Neural cell (in vitro differentiated cells): Measurements from ENCODE around the gene SPSB3. TPM values are rescaled to one million over a fixed set of nuclear protein-coding genes. Genes with fewer than 3 reads are reported as not detected.

Source experiments
- H2AFZ ChIP-seq: fragments of 200-600, 300-800 bp; sonication (generic), shearing (Covaris generic); 2 replicates; pipeline ENCODE4 v1.6.0; 2014; ENCODE audit warnings: low read depth, mild to moderate bottlenecking, antibody characterized with exemption, low read length, moderate library complexity
- H3F3A ChIP-seq: fragments of 200-600 bp; shearing (Covaris generic); 2 replicates; pipeline ENCODE4 v1.6.1; 2016; ENCODE audit warnings: mild to moderate bottlenecking, moderate library complexity, mixed read lengths, antibody characterized with exemption, low read length; ENCODE audit not compliant: insufficient read depth, poor library complexity, severe bottlenecking
- H3K27ac ChIP-seq: fragments of 200-600, 300-800 bp; sonication (generic), shearing (Covaris generic); 2 replicates; pipeline ENCODE4 v1.5.1; 2014; ENCODE audit warnings: mild to moderate bottlenecking, low read length, moderate library complexity
- H3K27me3 ChIP-seq: fragments of 300-800, 200-600 bp; sonication (generic), shearing (Covaris generic); 2 replicates; pipeline ENCODE4 v1.6.0; 2014; ENCODE audit warnings: mild to moderate bottlenecking, low read depth, low read length, moderate library complexity; ENCODE audit not compliant: insufficient read depth
- H3K36me3 ChIP-seq: fragments of 300-800, 200-600 bp; sonication (generic), shearing (Covaris generic); 2 replicates; pipeline ENCODE4 v1.5.1; 2014; ENCODE audit warnings: mild to moderate bottlenecking, antibody characterized with exemption, low read length, moderate library complexity; ENCODE audit not compliant: insufficient read depth
- H3K4me2 ChIP-seq: fragments of 300-800, 200-600 bp; sonication (generic), shearing (Covaris generic); 2 replicates; pipeline ENCODE4 v1.6.0; 2014; ENCODE audit warnings: mild to moderate bottlenecking, low read length
- H3K4me3 ChIP-seq: fragments of 300-800, 200-600 bp; sonication (generic), shearing (Covaris generic); 2 replicates; pipeline ENCODE4 v1.5.1; 2014; ENCODE audit warnings: mild to moderate bottlenecking, low read length, moderate library complexity
- H3K79me2 ChIP-seq: fragments of 200-600 bp; shearing (Covaris generic); replicated peaks from 2 replicates; pipeline ENCODE4 v1.6.0; 2014; ENCODE audit warnings: mild to moderate bottlenecking, low read length, moderate library complexity; ENCODE audit not compliant: insufficient read depth
- H3K9ac ChIP-seq: fragments of 300-800, 200-600 bp; sonication (generic), shearing (Covaris generic); 2 replicates; pipeline ENCODE4 v1.6.1; 2016; ENCODE audit warnings: mild to moderate bottlenecking, low read length, mixed read lengths
- H3K9me2 ChIP-seq: fragments of 200-600 bp; shearing (Covaris generic); 2 replicates; pipeline ENCODE4 v1.6.1; 2016; ENCODE audit warnings: mild to moderate bottlenecking, low read length, mixed read lengths; ENCODE audit not compliant: insufficient read depth
- H3K9me3 ChIP-seq: fragments of 200-600, 300-800 bp; sonication (generic), shearing (Covaris generic); 2 replicates; pipeline ENCODE4 v1.6.1; 2016; ENCODE audit warnings: mild to moderate bottlenecking, mixed run types, low read length, moderate library complexity, mixed read lengths
- H4K20me1 ChIP-seq: fragments of 200-600 bp; shearing (Covaris generic); 2 replicates; pipeline ENCODE4 v1.6.1; 2016; ENCODE audit warnings: mild to moderate bottlenecking, mixed run types; ENCODE audit not compliant: insufficient read depth
- EP300 ChIP-seq: fragments of 450-650 bp; conservative IDR thresholded peaks from 2 replicates; pipeline ENCODE4 v1.6.1; 2014; ENCODE audit warnings: antibody characterized with exemption, mild to moderate bottlenecking, moderate library complexity; ENCODE audit not compliant: poor library complexity, severe bottlenecking
- EZH2 ChIP-seq: fragments of 200-600, 300-800 bp; shearing (Covaris generic), sonication (generic); IDR thresholded peaks from 2 replicates; pipeline ENCODE4 v1.6.1; 2014; ENCODE audit warnings: antibody characterized with exemption, low read length, borderline replicate concordance, mild to moderate bottlenecking; ENCODE audit not compliant: insufficient read depth, poor library complexity, severe bottlenecking
- MXI1 ChIP-seq: fragments of 450-650 bp; conservative IDR thresholded peaks from 2 replicates; pipeline ENCODE4 v1.6.1; 2014; ENCODE audit warnings: antibody characterized with exemption, mild to moderate bottlenecking; ENCODE audit not compliant: poor library complexity, severe bottlenecking
- POLR2AphosphoS5 ChIP-seq: IDR thresholded peaks from 2 replicates; pipeline ENCODE4 v1.6.1; 2012
- RAD21 ChIP-seq: fragments of 450-650 bp; conservative IDR thresholded peaks from 2 replicates; pipeline ENCODE4 v1.6.1; 2014; ENCODE audit warnings: antibody characterized with exemption, mild to moderate bottlenecking, moderate library complexity
- SMC3 ChIP-seq: fragments of 450-650 bp; conservative IDR thresholded peaks from 2 replicates; pipeline ENCODE4 v1.6.1; 2014; ENCODE audit warnings: antibody characterized with exemption, mild to moderate bottlenecking, moderate library complexity; ENCODE audit not compliant: poor library complexity
- TAF1 ChIP-seq: IDR thresholded peaks from 2 replicates; pipeline ENCODE4 v1.6.1; 2012; ENCODE audit warnings: low read depth
- polyA plus RNA-seq: library from polyadenylated mRNA; depleted of rRNA; stranded (reverse); fragments of >200 nt; gene quantifications from 2 replicates; pipeline ENCODE4 v1.2.3, GENCODE V29; 2014
- TF ChIP-seq, protein P1 (sequence below): IDR thresholded peaks from 2 replicates; pipeline ENCODE4 v1.6.1; 2012; ENCODE audit warnings: borderline replicate concordance
- TF ChIP-seq, protein P2 (sequence below): fragments of 450-650 bp; IDR thresholded peaks from 2 replicates; pipeline ENCODE4 v1.5.1; 2014; ENCODE audit warnings: antibody characterized with exemption, mild to moderate bottlenecking, moderate library complexity; ENCODE audit not compliant: poor library complexity, severe bottlenecking

The SPSB3 gene
- polyA plus RNA-seq, 1 donor from 2014 or later: 315 TPM

DNA sequence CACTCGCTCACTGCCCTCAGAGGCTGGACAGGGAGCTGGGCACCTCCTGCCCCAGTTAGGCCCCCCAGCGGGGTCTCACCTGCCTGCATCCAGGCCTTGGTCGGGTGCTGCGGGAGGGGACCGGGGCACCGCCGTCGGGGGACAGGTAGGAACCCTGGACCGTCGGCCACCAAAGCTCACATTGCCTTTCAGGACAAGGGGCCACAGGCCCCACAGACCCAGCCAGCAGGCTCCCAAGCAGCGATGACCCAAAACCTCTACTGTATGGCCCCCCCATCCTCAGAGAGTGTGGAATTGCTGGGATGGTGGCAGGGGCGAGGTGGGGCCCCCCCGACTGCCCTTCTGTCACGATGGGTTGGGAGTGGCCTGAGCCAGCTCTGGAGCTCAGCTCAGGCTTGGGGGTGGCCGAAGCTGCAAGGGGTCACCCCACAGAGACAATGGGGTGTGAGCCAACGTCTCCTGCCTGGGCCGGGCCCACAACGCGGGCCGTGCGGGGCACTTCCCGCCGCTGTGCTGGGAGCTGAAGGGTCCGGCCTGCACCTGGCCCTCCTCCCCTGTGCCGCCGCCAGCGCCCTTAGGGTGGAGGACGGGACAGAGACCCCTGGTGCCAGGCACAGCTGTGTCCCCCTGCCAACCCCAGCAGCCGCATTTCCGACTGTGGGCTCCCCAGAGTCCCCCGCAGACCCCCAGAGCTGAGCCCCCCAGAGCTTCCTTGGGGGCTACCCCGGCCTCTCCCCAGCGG is 10.6 kb upstream of the SPSB3 start:
- no peak overlapping the region for H3K4me3 ChIP-seq
- H3K79me2 ChIP-seq: no peaks in the 10 kb centered on the region
- no peak overlapping the region for H3K4me2 ChIP-seq
- H3F3A ChIP-seq: no peaks in the 10 kb centered on the region
- no peaks in the 10 kb centered on the region for H3K9me3 ChIP-seq
- H3K36me3 ChIP-seq: no peaks in the 10 kb centered on the region
- H3K27me3 ChIP-seq: no peaks in the 10 kb centered on the region
- TF ChIP-seq SMC3 (no peak), EZH2 (no peak), MXI1 (no peak), TAF1 (no peak)
- TF ChIP-seq, protein P1, sequence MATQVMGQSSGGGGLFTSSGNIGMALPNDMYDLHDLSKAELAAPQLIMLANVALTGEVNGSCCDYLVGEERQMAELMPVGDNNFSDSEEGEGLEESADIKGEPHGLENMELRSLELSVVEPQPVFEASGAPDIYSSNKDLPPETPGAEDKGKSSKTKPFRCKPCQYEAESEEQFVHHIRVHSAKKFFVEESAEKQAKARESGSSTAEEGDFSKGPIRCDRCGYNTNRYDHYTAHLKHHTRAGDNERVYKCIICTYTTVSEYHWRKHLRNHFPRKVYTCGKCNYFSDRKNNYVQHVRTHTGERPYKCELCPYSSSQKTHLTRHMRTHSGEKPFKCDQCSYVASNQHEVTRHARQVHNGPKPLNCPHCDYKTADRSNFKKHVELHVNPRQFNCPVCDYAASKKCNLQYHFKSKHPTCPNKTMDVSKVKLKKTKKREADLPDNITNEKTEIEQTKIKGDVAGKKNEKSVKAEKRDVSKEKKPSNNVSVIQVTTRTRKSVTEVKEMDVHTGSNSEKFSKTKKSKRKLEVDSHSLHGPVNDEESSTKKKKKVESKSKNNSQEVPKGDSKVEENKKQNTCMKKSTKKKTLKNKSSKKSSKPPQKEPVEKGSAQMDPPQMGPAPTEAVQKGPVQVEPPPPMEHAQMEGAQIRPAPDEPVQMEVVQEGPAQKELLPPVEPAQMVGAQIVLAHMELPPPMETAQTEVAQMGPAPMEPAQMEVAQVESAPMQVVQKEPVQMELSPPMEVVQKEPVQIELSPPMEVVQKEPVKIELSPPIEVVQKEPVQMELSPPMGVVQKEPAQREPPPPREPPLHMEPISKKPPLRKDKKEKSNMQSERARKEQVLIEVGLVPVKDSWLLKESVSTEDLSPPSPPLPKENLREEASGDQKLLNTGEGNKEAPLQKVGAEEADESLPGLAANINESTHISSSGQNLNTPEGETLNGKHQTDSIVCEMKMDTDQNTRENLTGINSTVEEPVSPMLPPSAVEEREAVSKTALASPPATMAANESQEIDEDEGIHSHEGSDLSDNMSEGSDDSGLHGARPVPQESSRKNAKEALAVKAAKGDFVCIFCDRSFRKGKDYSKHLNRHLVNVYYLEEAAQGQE: no peak
- H3K9me2 ChIP-seq: no peaks in the 10 kb centered on the region
- no peak overlapping the region for H2AFZ ChIP-seq
- no peak overlapping the region for H3K27ac ChIP-seq
- H4K20me1 ChIP-seq: no peaks in the 10 kb centered on the region
- H3K9ac ChIP-seq: no peak overlapping the region

DNA sequence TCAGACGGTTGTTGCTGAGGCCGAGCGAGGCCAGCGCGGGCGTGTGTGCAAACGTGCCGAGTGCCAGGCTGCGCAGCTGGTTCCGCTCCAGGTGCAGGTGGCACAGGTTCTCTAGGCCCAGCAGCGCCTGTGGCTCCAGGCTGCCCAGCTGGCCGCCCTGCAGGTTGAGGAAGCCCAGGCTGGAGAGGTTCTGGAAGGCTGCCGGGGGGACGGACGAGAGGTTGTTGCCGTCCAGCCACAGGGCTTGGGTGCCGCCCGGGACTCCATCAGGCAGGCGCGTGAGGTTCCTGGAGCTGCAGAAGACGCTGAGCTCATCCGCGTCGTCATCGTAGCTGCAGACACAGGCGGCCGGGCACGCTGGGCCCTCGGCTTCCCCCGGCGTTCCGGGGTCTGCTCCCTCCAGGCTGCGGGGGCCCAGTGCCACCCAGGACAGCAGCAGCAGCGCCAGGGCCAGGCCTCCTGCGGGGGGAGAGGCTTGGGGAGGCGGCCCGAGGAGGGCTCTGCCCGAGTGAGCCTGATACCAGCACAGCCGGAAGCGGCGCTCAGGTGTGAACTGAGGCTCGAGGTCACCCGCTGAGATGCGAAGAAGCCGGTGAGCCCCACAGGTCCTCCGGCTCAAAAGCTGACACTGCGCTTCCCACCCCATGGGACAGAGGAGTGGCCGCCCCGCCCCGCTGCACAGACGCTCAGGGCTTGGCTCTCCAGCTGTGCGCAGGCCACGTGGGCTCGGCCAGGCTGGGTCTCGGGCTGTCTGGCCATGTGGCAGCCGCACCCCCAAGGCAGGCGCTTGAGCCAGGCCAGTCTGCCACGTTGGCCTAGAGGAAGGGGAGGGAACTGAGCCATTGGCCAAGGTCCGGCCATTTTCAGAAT is 9.8 kb upstream of the SPSB3 start:
- Histone ChIP-seq H3F3A (no peaks in the 10 kb centered on the region), H3K27me3 (no peaks in the 10 kb centered on the region), H3K9me3 (no peaks in the 10 kb centered on the region), H3K4me2 (no peak overlapping the region), H3K4me3 (no peak overlapping the region), H3K9me2 (no peaks in the 10 kb centered on the region), H2AFZ (no peak overlapping the region), H4K20me1 (no peaks in the 10 kb centered on the region), H3K79me2 (no peaks in the 10 kb centered on the region), H3K27ac (no peak overlapping the region), H3K36me3 (no peaks in the 10 kb centered on the region), H3K9ac (no peak overlapping the region)
- no peak for TF ChIP-seq TAF1

DNA sequence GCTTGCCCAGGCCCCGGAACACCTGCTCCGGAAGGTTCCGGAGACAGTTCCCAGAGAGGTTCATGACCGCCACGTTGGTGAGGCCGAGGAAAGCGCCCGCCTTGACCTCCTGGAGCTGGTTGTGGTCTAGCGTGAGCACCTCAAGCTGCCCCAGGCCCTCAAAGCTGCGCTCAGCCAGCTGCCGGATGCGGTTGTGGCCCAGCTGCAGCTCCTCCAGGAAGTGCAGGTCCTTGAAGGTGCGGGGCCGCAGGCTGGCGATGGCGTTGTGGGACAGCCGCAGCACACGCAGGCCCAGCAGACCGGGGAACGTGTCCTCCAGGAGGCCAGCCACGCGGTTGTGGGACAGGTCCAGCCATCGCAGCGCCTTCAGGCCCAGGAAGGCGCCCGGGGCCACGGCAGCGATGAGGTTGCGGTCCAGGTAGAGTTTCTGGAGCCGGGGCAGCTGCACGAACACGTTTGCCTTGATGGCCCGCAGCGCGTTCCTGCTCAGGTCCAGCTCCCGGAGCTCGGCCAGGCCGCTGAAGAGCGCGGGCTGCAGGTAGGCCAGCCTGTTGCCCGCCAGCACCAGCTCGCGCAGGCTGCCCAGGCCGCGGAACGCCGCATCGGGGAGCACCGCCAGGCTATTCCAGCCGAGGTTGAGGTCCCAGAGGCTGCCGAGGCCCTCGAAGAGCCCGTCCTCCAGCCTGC is 9.0 kb upstream of the SPSB3 start:
- Histone ChIP-seq H3K4me2 (no peak overlapping the region), H3K27me3 (no peaks in the 10 kb centered on the region), H3K36me3 (no peaks in the 10 kb centered on the region), H3K79me2 (no peaks in the 10 kb centered on the region), H3K9me2 (no peaks in the 10 kb centered on the region), H3K9ac (no peak overlapping the region), H3F3A (no peaks in the 10 kb centered on the region), H3K9me3 (no peaks in the 10 kb centered on the region), H4K20me1 (no peaks in the 10 kb centered on the region), H3K27ac (no peak overlapping the region), H2AFZ (no peak overlapping the region), H3K4me3 (no peak overlapping the region)
- no peak for TF ChIP-seq SMC3
- no peak for TF ChIP-seq POLR2AphosphoS5
- TF ChIP-seq MXI1: no peak
- no peak for TF ChIP-seq RAD21
- TF ChIP-seq, protein P2, sequence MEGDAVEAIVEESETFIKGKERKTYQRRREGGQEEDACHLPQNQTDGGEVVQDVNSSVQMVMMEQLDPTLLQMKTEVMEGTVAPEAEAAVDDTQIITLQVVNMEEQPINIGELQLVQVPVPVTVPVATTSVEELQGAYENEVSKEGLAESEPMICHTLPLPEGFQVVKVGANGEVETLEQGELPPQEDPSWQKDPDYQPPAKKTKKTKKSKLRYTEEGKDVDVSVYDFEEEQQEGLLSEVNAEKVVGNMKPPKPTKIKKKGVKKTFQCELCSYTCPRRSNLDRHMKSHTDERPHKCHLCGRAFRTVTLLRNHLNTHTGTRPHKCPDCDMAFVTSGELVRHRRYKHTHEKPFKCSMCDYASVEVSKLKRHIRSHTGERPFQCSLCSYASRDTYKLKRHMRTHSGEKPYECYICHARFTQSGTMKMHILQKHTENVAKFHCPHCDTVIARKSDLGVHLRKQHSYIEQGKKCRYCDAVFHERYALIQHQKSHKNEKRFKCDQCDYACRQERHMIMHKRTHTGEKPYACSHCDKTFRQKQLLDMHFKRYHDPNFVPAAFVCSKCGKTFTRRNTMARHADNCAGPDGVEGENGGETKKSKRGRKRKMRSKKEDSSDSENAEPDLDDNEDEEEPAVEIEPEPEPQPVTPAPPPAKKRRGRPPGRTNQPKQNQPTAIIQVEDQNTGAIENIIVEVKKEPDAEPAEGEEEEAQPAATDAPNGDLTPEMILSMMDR: no peak
- no peak for TF ChIP-seq EZH2
- TF ChIP-seq, protein P1: no peak
- no peak for TF ChIP-seq EP300
